Transverse colon (tissue), 4 donors: Measurements from ENCODE around the gene RPL15.

ENCODE experiments used
- CTCF ChIP-seq, 5 experiments: fragments of 200-600 bp in 3 of 5; fragments of 450-650 bp in 2 of 5; sonication (generic) in 3 of 5; IDR thresholded peaks; 1 replicate in 2 of 5; 2 replicates in 3 of 5; pipeline ENCODE4 v1.5.1; 2016 to 2017; ENCODE audit warnings: antibody characterized with exemption in 5 of 5, inconsistent platforms in 3 of 5, mild to moderate bottlenecking in 2 of 5, moderate library complexity in 1 of 5
- EP300 ChIP-seq: sonication (generic); formaldehyde crosslinking; IDR thresholded peaks from one replicate; pipeline ENCODE4 v1.6.1; 2017; ENCODE audit warnings: antibody characterized with exemption, low read depth
- POLR2A ChIP-seq: fragments of 450-650 bp; IDR thresholded peaks from one replicate; pipeline ENCODE4 v1.6.1; 2016; ENCODE audit warnings: antibody characterized with exemption, mild to moderate bottlenecking, moderate library complexity
- POLR2AphosphoS5 ChIP-seq, 3 donors: sonication (generic); formaldehyde crosslinking; IDR thresholded peaks; one replicate each; pipeline ENCODE4 v1.6.1; 2016; ENCODE audit warnings: antibody characterized with exemption in 3 of 3

- TF ChIP-seq CTCF (IDR thresholded peaks at IDR 0.05) (no peak), POLR2A (no peak), EP300 (no peak), POLR2AphosphoS5 (IDR thresholded peaks at IDR 0.05) (no peak)
Observed at GRCh38 chr3:23920151-23920655, 3.3 kb downstream of the RPL15 start.
